ENCODE results near the gene SYT2. TPM values are rescaled to one million over a fixed set of nuclear protein-coding genes. Genes with fewer than 3 reads are reported as not detected.

The SYT2 gene
- total and polyA plus RNA-seq, 2 donors (not counting 1 experiment from before 2014, with no cell fraction given): 0.03 TPM; not detected in 1

GRCh38 chr1:202656951-202657646 is 53.2 kb downstream of the SYT2 start:
- no peak overlapping the region for H3K27ac ChIP-seq (ENCODE audit: insufficient read depth, low read length)
- no peaks in the 10 kb centered on the region for H4K20me1 ChIP-seq (ENCODE audit: control insufficient read depth, extremely low read depth, insufficient read depth, low read length)
- H3K36me3 ChIP-seq (ENCODE audit: control insufficient read depth, insufficient read depth, low read length): no peaks in the 10 kb centered on the region
- no peaks in the 10 kb centered on the region for H3K4me1 ChIP-seq (ENCODE audit: control insufficient read depth, extremely low read depth, insufficient read depth, low read length)
- DNase-seq (ENCODE audit: low read depth in 2 of 2): peak; percentile 20 to 25
- H3K9me3 ChIP-seq (ENCODE audit: control insufficient read depth, insufficient read depth, low read depth, low read length): no peaks in the 10 kb centered on the region
- no peaks in the 10 kb centered on the region for H3K79me2 ChIP-seq (ENCODE audit: control insufficient read depth, insufficient read depth, low read length)
- no peak overlapping the region for H3K9ac ChIP-seq (ENCODE audit: insufficient read depth, low read length)
- no peak overlapping the region for H3K4me3 ChIP-seq (replicated peaks in 1 of 4; ENCODE audit: control extremely low read depth in 1 of 4, insufficient read depth in 1 of 4, low read depth in 3 of 4, low read length in 4 of 4)
- H3K4me2 ChIP-seq (ENCODE audit: extremely low read depth, insufficient read depth, low read length): no peak overlapping the region
- peaks cover 38% of the 10 kb centered on the region for H3K27me3 ChIP-seq (ENCODE audit: control insufficient read depth, insufficient read depth, low read length)
- no peak overlapping the region for H2AFZ ChIP-seq (ENCODE audit: low read length)
- TF ChIP-seq EZH2 (IDR thresholded peaks at IDR 0.05; ENCODE audit: low read length, missing control alignments) (no peak), CTCF (conservative IDR thresholded peaks at IDR 0.05 in 1 of 2, IDR thresholded peaks at IDR 0.05 in 1 of 2; ENCODE audit: low read depth in 1 of 2, low read length in 2 of 2) (no peak)

- no peaks in the 10 kb centered on the region for H3K36me3 ChIP-seq (ENCODE audit: control insufficient read depth, insufficient read depth, low read length)
- no peak overlapping the region for H2AFZ ChIP-seq (ENCODE audit: low read length)
- no peaks in the 10 kb centered on the region for H3K9me3 ChIP-seq (ENCODE audit: control insufficient read depth, insufficient read depth, low read depth, low read length)
- no peak overlapping the region for H3K4me3 ChIP-seq (replicated peaks in 1 of 4; ENCODE audit: control extremely low read depth in 1 of 4, insufficient read depth in 1 of 4, low read depth in 3 of 4, low read length in 4 of 4)
- H3K9ac ChIP-seq (ENCODE audit: insufficient read depth, low read length): no peak overlapping the region
- no peaks in the 10 kb centered on the region for H3K79me2 ChIP-seq (ENCODE audit: control insufficient read depth, insufficient read depth, low read length)
- H3K4me2 ChIP-seq (ENCODE audit: extremely low read depth, insufficient read depth, low read length): no peak overlapping the region
- H3K27ac ChIP-seq (ENCODE audit: insufficient read depth, low read length): no peak overlapping the region
- no peaks in the 10 kb centered on the region for H4K20me1 ChIP-seq (ENCODE audit: control insufficient read depth, extremely low read depth, insufficient read depth, low read length)
- no peaks in the 10 kb centered on the region for H3K4me1 ChIP-seq (ENCODE audit: control insufficient read depth, extremely low read depth, insufficient read depth, low read length)
- no peak for TF ChIP-seq EZH2 (IDR thresholded peaks at IDR 0.05; ENCODE audit: low read length, missing control alignments)
- peak; percentile 18 to 27 for TF ChIP-seq CTCF (conservative IDR thresholded peaks at IDR 0.05 in 1 of 2, IDR thresholded peaks at IDR 0.05 in 1 of 2; ENCODE audit: low read depth in 1 of 2, low read length in 2 of 2)
- peaks cover 42% of the 10 kb centered on the region for H3K27me3 ChIP-seq (ENCODE audit: control insufficient read depth, insufficient read depth, low read length)
- peak in 1 of 2 donors; percentile 15 for DNase-seq (ENCODE audit: low read depth in 2 of 2)
These were observed 54.2 kb downstream of the SYT2 start for GRCh38 chr1:202656057-202656456.

GRCh38 chr1:202654079-202654478 is 56.2 kb downstream of the SYT2 start:
- H4K20me1 ChIP-seq (ENCODE audit: control insufficient read depth, extremely low read depth, insufficient read depth, low read length): no peaks in the 10 kb centered on the region
- H3K4me3 ChIP-seq (replicated peaks in 1 of 4; ENCODE audit: control extremely low read depth in 1 of 4, insufficient read depth in 1 of 4, low read depth in 3 of 4, low read length in 4 of 4): no peak overlapping the region
- H3K36me3 ChIP-seq (ENCODE audit: control insufficient read depth, insufficient read depth, low read length): no peaks in the 10 kb centered on the region
- TF ChIP-seq EZH2 (IDR thresholded peaks at IDR 0.05; ENCODE audit: low read length, missing control alignments): no peak
- TF ChIP-seq CTCF (conservative IDR thresholded peaks at IDR 0.05 in 1 of 2, IDR thresholded peaks at IDR 0.05 in 1 of 2; ENCODE audit: low read depth in 1 of 2, low read length in 2 of 2): no peak
- H3K4me2 ChIP-seq (ENCODE audit: extremely low read depth, insufficient read depth, low read length): no peak overlapping the region
- DNase-seq (ENCODE audit: low read depth in 2 of 2): no peak
- no peak overlapping the region for H3K27ac ChIP-seq (ENCODE audit: insufficient read depth, low read length)
- H3K79me2 ChIP-seq (ENCODE audit: control insufficient read depth, insufficient read depth, low read length): no peaks in the 10 kb centered on the region
- no peaks in the 10 kb centered on the region for H3K4me1 ChIP-seq (ENCODE audit: control insufficient read depth, extremely low read depth, insufficient read depth, low read length)
- no peaks in the 10 kb centered on the region for H3K9me3 ChIP-seq (ENCODE audit: control insufficient read depth, insufficient read depth, low read depth, low read length)
- no peak overlapping the region for H3K9ac ChIP-seq (ENCODE audit: insufficient read depth, low read length)
- H2AFZ ChIP-seq (ENCODE audit: low read length): no peak overlapping the region
- peaks cover 42% of the 10 kb centered on the region for H3K27me3 ChIP-seq (ENCODE audit: control insufficient read depth, insufficient read depth, low read length)
